Measurements from ENCODE around the gene LPCAT1.
"Not testable (repeated sequence)": the region's sequence is repeated elsewhere in the genome, so short reads cannot be mapped to it uniquely, and the experiment has no call there.

LPCAT1 gene

GRCh38 chr5:1509346-1510085 lies 14.2 kb downstream of the LPCAT1 start:
- DNase-seq (ENCODE audit: low spot score), result no peak

- no peak for DNase-seq (ENCODE audit: low spot score)
Observed at GRCh38 chr5:1508659-1509290, 15.0 kb downstream of the LPCAT1 start.

- DNase-seq (ENCODE audit: low spot score), result no peak
Observed at GRCh38 chr5:1507961-1508658, 15.7 kb downstream of the LPCAT1 start.

GRCh38 chr5:1507457-1507856 lies 16.3 kb downstream of the LPCAT1 start:
- no peak for DNase-seq (ENCODE audit: low spot score)

DNA sequence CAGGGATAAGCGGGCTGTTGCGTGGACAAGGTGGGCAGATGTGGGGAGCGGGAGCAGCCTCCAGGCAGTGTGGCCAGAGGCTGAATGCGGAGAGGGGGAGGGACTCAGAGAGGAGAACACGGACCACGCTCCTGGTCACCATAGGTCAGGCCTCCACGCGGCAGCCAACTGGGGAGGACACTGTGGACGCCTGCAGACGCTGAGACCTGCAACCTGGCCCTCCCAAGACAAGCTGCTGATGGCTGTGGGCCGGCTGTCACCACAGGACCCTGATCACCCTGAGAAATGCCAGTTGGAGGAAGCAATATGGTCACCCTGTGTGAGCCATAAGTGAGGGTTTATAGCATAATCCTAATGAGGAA lies 16.8 kb downstream of the LPCAT1 start:
- DNase-seq (ENCODE audit: low spot score), result no peak

- no peak for DNase-seq (ENCODE audit: low spot score)
Observed at GRCh38 chr5:1506242-1507013, 17.3 kb downstream of the LPCAT1 start.

DNA sequence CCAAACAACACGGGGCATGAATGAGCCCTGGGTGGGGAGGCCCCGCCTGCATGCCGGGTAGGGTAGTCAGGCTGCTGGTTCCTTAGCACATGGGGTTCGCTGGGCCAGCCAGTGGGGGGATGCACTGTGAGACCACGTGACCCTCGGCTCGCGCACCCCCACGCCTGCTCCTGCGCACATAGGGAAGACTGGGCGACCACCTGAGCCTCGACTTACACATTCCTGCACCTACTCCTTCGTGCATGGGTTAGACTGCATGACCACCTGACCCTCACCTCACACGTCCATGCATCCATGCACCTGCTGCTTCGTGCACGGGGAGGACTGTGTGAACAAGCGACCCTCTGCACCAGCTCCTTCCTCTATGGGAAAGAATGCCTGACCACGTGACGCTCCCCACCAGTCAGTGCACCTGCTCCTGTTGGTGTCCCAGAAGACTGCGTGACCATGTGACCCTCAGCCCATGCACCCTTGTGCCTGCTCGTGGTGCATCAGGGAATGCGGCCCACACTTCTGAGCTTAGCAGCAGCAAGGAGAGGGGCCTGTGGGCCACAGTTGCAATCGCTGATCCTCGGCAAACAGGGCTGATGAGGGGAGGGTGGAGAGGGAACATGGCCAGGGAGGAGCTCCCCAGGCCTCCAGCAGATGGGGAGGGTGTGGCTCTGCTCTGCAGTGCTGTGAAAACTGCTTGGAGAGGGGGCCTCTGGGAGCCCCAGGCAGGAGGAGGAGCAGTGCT lies 18.1 kb downstream of the LPCAT1 start:
- no peak for DNase-seq (ENCODE audit: low spot score)

GRCh38 chr5:1505089-1505488 lies 18.7 kb downstream of the LPCAT1 start:
- DNase-seq (ENCODE audit: low spot score), result not testable (repeated sequence)

DNA sequence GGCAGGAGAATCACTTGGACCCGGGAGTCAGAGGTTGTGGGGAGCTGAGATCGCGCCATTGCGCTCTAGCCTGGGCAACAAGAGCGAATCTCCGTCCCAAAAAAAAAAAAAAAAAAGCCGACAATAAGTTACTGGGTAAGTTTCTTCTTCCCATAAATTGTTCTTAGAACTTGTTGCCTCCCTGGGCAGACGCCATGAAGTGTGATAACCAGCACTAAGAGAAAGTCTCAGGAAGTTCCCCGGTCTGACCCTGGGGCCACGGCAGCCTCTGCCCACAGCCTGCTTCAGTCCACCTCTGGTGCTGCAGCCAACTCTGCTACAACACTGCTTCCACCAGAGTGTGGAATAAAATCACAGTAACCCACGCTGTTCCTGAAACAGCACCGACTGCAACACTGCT lies 19.1 kb downstream of the LPCAT1 start:
- no peak for DNase-seq (ENCODE audit: low spot score)

DNA sequence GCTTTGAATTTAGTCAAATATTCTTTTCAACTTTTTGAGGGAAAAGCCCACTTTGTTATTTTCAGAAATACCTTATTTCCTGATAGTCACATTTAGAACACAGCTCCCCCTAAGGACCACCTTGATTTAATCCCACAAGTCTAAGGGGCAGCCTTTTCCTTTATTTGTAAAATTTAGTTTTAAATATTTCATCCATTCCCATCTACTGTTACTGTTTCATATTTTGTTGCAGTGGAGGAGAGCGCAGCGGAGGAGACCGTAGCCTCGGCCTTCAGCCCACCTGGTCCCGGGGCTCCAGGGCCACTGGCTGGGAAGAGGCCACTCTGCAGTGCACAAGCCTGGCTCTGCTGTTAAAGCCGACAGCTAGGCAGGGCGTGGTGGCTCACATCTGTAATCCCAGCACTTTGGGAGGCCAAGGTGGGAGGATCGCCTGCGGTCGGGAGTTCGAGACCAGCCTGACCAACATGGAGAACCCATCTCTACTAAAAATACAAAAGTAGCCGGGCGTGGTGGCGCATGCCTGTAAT lies 19.6 kb downstream of the LPCAT1 start:
- no peak for DNase-seq (ENCODE audit: low spot score)

GRCh38 chr5:1503241-1504068 lies 20.3 kb downstream of the LPCAT1 start:
- no peak for DNase-seq (ENCODE audit: low spot score)

GRCh38 chr5:1502737-1503120 lies 21.0 kb downstream of the LPCAT1 start:
- DNase-seq (ENCODE audit: low spot score), result no peak

DNA sequence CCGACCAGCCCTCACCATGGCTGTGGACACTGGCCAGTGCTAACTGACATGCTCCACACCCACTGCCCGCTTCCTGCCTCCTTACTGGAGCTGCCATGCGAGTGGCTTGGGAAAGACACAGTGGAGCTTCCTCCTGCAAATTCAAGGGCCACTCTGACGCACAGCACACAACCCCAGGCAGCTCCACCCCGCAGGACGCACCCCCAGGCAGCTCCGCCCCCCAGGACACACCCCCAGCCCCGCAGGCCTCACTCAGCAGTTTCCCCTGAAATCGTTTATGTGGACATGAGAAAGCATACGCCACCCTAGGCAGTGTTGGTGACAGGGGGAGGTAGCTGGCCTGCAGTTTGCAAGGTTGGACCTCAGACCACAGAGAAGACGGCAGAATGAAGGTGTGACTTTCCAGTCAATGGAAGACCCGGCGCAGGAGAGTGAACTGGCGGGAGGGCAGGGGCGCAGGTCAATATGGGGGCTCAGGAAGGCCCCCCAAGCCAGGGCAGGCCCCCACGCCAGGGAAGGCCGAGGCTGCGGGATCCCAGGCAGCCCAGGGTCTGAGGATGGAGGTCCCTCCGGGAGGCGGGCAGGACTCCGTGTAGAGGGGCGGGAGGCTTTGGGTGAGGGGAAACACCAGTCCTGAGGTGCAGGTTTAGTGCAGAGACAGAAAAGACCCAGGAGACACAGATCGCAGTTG lies 21.6 kb downstream of the LPCAT1 start:
- DNase-seq (ENCODE audit: low spot score), result no peak

GRCh38 chr5:1501372-1502045 lies 22.3 kb downstream of the LPCAT1 start:
- DNase-seq (ENCODE audit: low spot score), result no peak

DNA sequence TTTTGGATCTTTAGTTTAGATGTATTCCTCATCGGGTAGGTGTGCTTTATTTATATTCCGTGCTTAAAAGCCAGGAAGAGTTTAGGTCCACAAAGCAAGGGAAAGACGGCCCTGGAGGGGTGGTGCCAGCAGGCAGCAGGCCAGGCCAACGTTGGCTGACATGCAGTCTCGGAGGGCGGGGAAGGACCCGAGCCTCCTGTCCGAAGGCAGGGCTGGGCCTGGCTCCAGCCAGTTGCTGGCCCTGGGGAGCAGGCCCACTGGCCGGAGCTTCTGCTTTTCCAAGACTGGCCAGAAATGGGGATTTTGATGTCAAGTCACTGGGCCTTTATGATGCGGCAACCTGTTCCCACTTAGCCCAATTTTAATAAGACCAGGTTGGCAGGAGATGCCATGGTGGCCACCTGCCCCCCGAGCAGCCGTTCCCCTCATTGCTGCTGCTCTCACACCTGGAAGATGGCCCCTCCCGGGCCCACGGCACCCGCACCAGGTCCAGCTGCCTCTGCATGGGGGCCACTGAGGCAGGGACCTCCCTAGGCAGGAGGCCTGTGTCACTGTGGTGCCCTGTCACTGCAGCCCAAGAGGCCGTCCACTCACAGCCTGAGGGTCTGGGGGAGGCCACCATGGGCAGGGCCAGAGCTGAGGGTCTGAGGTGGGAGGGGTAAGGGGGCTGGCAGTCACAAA lies 23.2 kb downstream of the LPCAT1 start:
- no peak for DNase-seq (ENCODE audit: low spot score)

GRCh38 chr5:1499851-1500250 lies 23.9 kb downstream of the LPCAT1 start:
- no peak for DNase-seq (ENCODE audit: low spot score)

DNA sequence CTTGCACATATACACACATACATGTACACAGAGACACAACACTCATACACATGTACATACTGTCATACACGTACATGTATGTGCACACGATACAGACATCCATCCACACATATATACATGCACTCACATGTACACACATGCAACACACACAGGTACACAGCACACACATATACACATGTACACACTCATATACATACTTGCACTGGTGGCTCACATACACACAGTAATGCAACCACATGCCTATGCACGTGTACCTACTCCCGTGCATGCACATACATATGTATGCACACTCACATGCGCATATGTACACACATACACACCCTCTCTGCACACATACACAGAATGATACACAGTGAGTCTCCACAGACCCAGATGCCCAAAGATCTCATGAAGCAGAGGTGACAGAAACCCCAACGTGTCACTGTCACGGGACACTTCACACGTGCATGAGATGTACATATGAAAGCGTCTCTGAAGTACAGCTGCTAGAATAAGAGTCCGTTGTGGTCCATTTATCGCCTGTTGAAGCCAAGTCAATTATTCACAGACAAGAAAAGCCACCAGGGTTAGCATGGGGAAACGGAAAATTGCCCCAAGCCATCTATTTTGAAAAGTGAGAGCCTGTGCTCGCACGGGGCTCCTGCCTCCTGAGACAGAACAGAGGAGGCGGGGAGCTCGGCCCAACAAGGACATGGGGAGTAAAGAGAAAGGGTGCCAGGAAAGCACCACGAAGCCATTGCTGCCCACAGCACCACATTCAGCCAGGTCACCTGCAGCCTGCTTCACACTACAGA lies 24.9 kb downstream of the LPCAT1 start:
- no peak for DNase-seq (ENCODE audit: low spot score)

All from COLO829 (cell line).